HUES64 (cell line): Measurements from ENCODE around the gene COL20A1.

Experiments used
- H3K27ac ChIP-seq: 2 replicates; pipeline ENCODE4 v1.7.0; 2013; ENCODE audit warnings: low read depth, low read length, inconsistent platforms
- H3K27me3 ChIP-seq: 2 replicates; pipeline ENCODE4 v1.6.1; 2013; ENCODE audit warnings: mild to moderate bottlenecking, low read length; ENCODE audit not compliant: insufficient read depth
- H3K36me3 ChIP-seq: 2 replicates; pipeline ENCODE4 v1.6.1; 2013; ENCODE audit warnings: mild to moderate bottlenecking, low read length; ENCODE audit not compliant: insufficient read depth
- H3K4me1 ChIP-seq: 2 replicates; pipeline ENCODE4 v1.6.1; 2013; ENCODE audit warnings: mild to moderate bottlenecking, low read length, moderate library complexity; ENCODE audit not compliant: insufficient read depth
- H3K4me3 ChIP-seq: 2 replicates; pipeline ENCODE4 v1.5.1; 2013; ENCODE audit warnings: mild to moderate bottlenecking, low read length, moderate library complexity
- H3K9ac ChIP-seq: 2 replicates; pipeline ENCODE4 v1.6.1; 2013; ENCODE audit warnings: mild to moderate bottlenecking, low read depth, low read length
- H3K9me3 ChIP-seq: 2 replicates; pipeline ENCODE4 v1.6.1; 2013; ENCODE audit warnings: low read depth, low read length; ENCODE audit not compliant: insufficient read depth
- WGBS: fragments of 150-250, 120-280 bp; methylation state at CpG from one replicate; pipeline ENCODE4 v1.1.7; 2013; ENCODE audit warnings: missing lambda C conversion rate; 5-methylcytosine and 5-hydroxymethylcytosine counted together

Gene COL20A1

GRCh38 chr20:63325021-63325471 lies 32.1 kb downstream of the COL20A1 start:
- H3K27me3 ChIP-seq: no peaks in the 10 kb centered on the region
- 0 out of 2 replicates have a peak, but pooled peaks cover 4% of the 10 kb centered on the region for H3K4me1 ChIP-seq
- no peak overlapping the region for H3K9ac ChIP-seq
- no peaks in the 10 kb centered on the region for H3K36me3 ChIP-seq
- H3K4me3 ChIP-seq: no peak overlapping the region
- no peaks in the 10 kb centered on the region for H3K9me3 ChIP-seq
- no peak overlapping the region for H3K27ac ChIP-seq
- WGBS: 93% methylated on average over 8 of the region's 10 CpGs

- no peaks in the 10 kb centered on the region for H3K9me3 ChIP-seq
- no peak overlapping the region for H3K9ac ChIP-seq
- 0 out of 2 replicates have a peak, but pooled peaks cover 4% of the 10 kb centered on the region for H3K4me1 ChIP-seq
- 91% methylated on average over 8 of the region's 8 CpGs for WGBS
- no peak overlapping the region for H3K4me3 ChIP-seq
- no peaks in the 10 kb centered on the region for H3K27me3 ChIP-seq
- H3K27ac ChIP-seq: no peak overlapping the region
- H3K36me3 ChIP-seq: no peaks in the 10 kb centered on the region
These were observed 32.7 kb downstream of the COL20A1 start for GRCh38 chr20:63325554-63326313.

- 0 out of 2 replicates have a peak, but pooled peaks cover 4% of the 10 kb centered on the region for H3K4me1 ChIP-seq
- H3K27me3 ChIP-seq: no peaks in the 10 kb centered on the region
- WGBS: 88% methylated on average over 15 of the region's 15 CpGs
- no peak overlapping the region for H3K9ac ChIP-seq
- H3K9me3 ChIP-seq: no peaks in the 10 kb centered on the region
- H3K4me3 ChIP-seq: no peak overlapping the region
- no peaks in the 10 kb centered on the region for H3K36me3 ChIP-seq
- no peak overlapping the region for H3K27ac ChIP-seq
These were observed 33.6 kb downstream of the COL20A1 start for GRCh38 chr20:63326314-63327230.

- no peak overlapping the region for H3K27ac ChIP-seq
- H3K27me3 ChIP-seq: no peaks in the 10 kb centered on the region
- H3K4me1 ChIP-seq: 0 out of 2 replicates have a peak, but pooled peaks cover 4% of the 10 kb centered on the region
- no peaks in the 10 kb centered on the region for H3K9me3 ChIP-seq
- H3K4me3 ChIP-seq: no peak overlapping the region
- H3K9ac ChIP-seq: no peak overlapping the region
- H3K36me3 ChIP-seq: no peaks in the 10 kb centered on the region
- WGBS: 86% methylated on average over 8 of the region's 8 CpGs
These were observed 34.3 kb downstream of the COL20A1 start for GRCh38 chr20:63327231-63327745.

- 0 out of 2 replicates have a peak, but pooled peaks cover 2% of the 10 kb centered on the region for H3K4me1 ChIP-seq
- H3K4me3 ChIP-seq: no peak overlapping the region
- no peaks in the 10 kb centered on the region for H3K9me3 ChIP-seq
- no peaks in the 10 kb centered on the region for H3K27me3 ChIP-seq
- no peak overlapping the region for H3K27ac ChIP-seq
- no peak overlapping the region for H3K9ac ChIP-seq
- WGBS: 92% methylated on average over 20 of the region's 20 CpGs
- H3K36me3 ChIP-seq: no peaks in the 10 kb centered on the region
These were observed 35.2 kb downstream of the COL20A1 start for GRCh38 chr20:63328026-63328700.

- Histone ChIP-seq H3K4me1 (no peaks in the 10 kb centered on the region), H3K36me3 (no peaks in the 10 kb centered on the region), H3K9ac (no peak overlapping the region), H3K9me3 (no peaks in the 10 kb centered on the region), H3K27ac (no peak overlapping the region), H3K27me3 (no peaks in the 10 kb centered on the region), H3K4me3 (no peak overlapping the region)
- WGBS: 86% methylated on average over 19 of the region's 21 CpGs
These were observed 35.8 kb downstream of the COL20A1 start for GRCh38 chr20:63328718-63329275.

GRCh38 chr20:63329331-63330083 lies 36.5 kb downstream of the COL20A1 start:
- Histone ChIP-seq H3K4me3 (no peak overlapping the region), H3K9ac (no peak overlapping the region), H3K36me3 (no peaks in the 10 kb centered on the region), H3K9me3 (no peaks in the 10 kb centered on the region), H3K27ac (no peak overlapping the region), H3K4me1 (no peaks in the 10 kb centered on the region), H3K27me3 (no peaks in the 10 kb centered on the region)
- WGBS: 89% methylated on average over 18 of the region's 18 CpGs

GRCh38 chr20:63330084-63330760 lies 37.2 kb downstream of the COL20A1 start:
- no peak overlapping the region for H3K9ac ChIP-seq
- WGBS: 93% methylated on average over 20 of the region's 20 CpGs

GRCh38 chr20:63330940-63331339 lies 38.0 kb downstream of the COL20A1 start:
- Histone ChIP-seq H3K27ac (no peak overlapping the region), H3K27me3 (no peaks in the 10 kb centered on the region), H3K36me3 (no peaks in the 10 kb centered on the region), H3K4me1 (no peaks in the 10 kb centered on the region), H3K9ac (no peak overlapping the region), H3K9me3 (no peaks in the 10 kb centered on the region), H3K4me3 (no peak overlapping the region)
- 76% methylated on average over 13 of the region's 13 CpGs for WGBS

More at GRCh38 chr20:63330084-63330760, 37.2 kb downstream of the COL20A1 start:
- H3K4me1 ChIP-seq: no peaks in the 10 kb centered on the region
- no peak overlapping the region for H3K4me3 ChIP-seq
- no peaks in the 10 kb centered on the region for H3K27me3 ChIP-seq
- H3K36me3 ChIP-seq: no peaks in the 10 kb centered on the region
- no peak overlapping the region for H3K27ac ChIP-seq
- no peaks in the 10 kb centered on the region for H3K9me3 ChIP-seq
